ENCODE results near the gene PPARD. TPM values are rescaled to one million over a fixed set of nuclear protein-coding genes. Genes with fewer than 3 reads are reported as not detected.

Gene PPARD
- total RNA-seq, 4 donors from 2014 or later = 22.6 to 33.8 (median 27.1) TPM

- 50 to 53% methylated on average over 5 of the region's 5 CpGs for whole genome bisulfite sequencing, 2 donors
Measured at GRCh38 chr6:35442693-35443092, 100.3 kb downstream of the PPARD start.

GRCh38 chr6:35443341-35444030 is 101.1 kb downstream of the PPARD start:
- no peak overlapping the region for H3K4me3 ChIP-seq (ENCODE audit: low read depth, poor library complexity, severe bottlenecking)
- DNase-seq (ENCODE audit: low spot score in 2 of 2) = no peak
- intact Hi-C loops (cut with DNase I; ENCODE audit: low total_unique reads) = no loop called here
- TF ChIP-seq POLR2A (IDR thresholded peaks at IDR 0.05) (no peak), CTCF (IDR thresholded peaks at IDR 0.05) (no peak)
- WGBS, 2 donors = 68 to 70% methylated on average over 8 to 9 of the region's 9 CpGs

More at GRCh38 chr6:35442693-35443092, 100.3 kb downstream of the PPARD start:
- intact Hi-C loops (cut with DNase I; ENCODE audit: low total_unique reads) = no loop called here
- TF ChIP-seq POLR2A (IDR thresholded peaks at IDR 0.05) (no peak), CTCF (IDR thresholded peaks at IDR 0.05) (no peak)
- no peak overlapping the region for H3K4me3 ChIP-seq (ENCODE audit: low read depth, poor library complexity, severe bottlenecking)
- no peak for DNase-seq (ENCODE audit: low spot score in 2 of 2)

- no peak for TF ChIP-seq POLR2A (IDR thresholded peaks at IDR 0.05)
- TF ChIP-seq CTCF (IDR thresholded peaks at IDR 0.05) = no peak
- H3K4me3 ChIP-seq (ENCODE audit: low read depth, poor library complexity, severe bottlenecking) = no peak overlapping the region
- DNase-seq (ENCODE audit: low spot score in 2 of 2) = no peak
- WGBS, 2 donors = 78 to 84% methylated on average over 7 of the region's 7 CpGs
- intact Hi-C loops (cut with DNase I; ENCODE audit: low total_unique reads) = no loop called here
Measured at GRCh38 chr6:35445691-35446090, 103.3 kb downstream of the PPARD start.

GRCh38 chr6:35448191-35448590 is 105.8 kb downstream of the PPARD start:
- WGBS, 2 donors = 53 to 59% methylated on average over 7 of the region's 7 CpGs
- no peak for DNase-seq (ENCODE audit: low spot score in 2 of 2)
- TF ChIP-seq CTCF (IDR thresholded peaks at IDR 0.05) = no peak
- no peak for TF ChIP-seq POLR2A (IDR thresholded peaks at IDR 0.05)
- H3K4me3 ChIP-seq (ENCODE audit: low read depth, poor library complexity, severe bottlenecking) = no peak overlapping the region
- intact Hi-C loops (cut with DNase I; ENCODE audit: low total_unique reads) = no loop called here

GRCh38 chr6:35449287-35449881 is 107.0 kb downstream of the PPARD start:
- TF ChIP-seq CTCF (IDR thresholded peaks at IDR 0.05) = peak in 1 of 3 donors; percentile 66
- no peak for TF ChIP-seq POLR2A (IDR thresholded peaks at IDR 0.05)
- 30% methylated on average over 14 of the region's 14 CpGs for WGBS, 2 donors
- no peak for DNase-seq (ENCODE audit: low spot score in 2 of 2)
- intact Hi-C loops (cut with DNase I; ENCODE audit: low total_unique reads) = no loop called here
- H3K4me3 ChIP-seq (ENCODE audit: low read depth, poor library complexity, severe bottlenecking) = no peak overlapping the region

Measured in lower leg skin (tissue), 4 donors.